Activated T-helper 17 cell treated with anti-CD3 and anti-CD28 coated beads, Interleukin-2, amount 50 U/mL, for 72 hours (primary cell): ENCODE data around the gene TSPEAR. TPM values are rescaled to one million over a fixed set of nuclear protein-coding genes. Genes with fewer than 3 reads are reported as not detected.
"Not testable (repeated sequence)": the region's sequence is repeated elsewhere in the genome, so short reads cannot be mapped to it uniquely, and the experiment has no call there.

Experiments used
- ATAC-seq: fragments of 150-1000 bp; cut with Tn5 transposase; replicated peaks from 2 replicates; pipeline ENCODE4 v1.10.0; 2021; ENCODE audit warnings: mild to moderate bottlenecking, moderate library complexity
- H3K27ac Mint-ChIP-seq: one replicate; pipeline ENCODE4 v1.8.0; 2022; ENCODE audit warnings: mixed read lengths
- H3K27me3 Mint-ChIP-seq: one replicate; pipeline ENCODE4 v1.8.0; 2022; ENCODE audit warnings: mixed read lengths
- H3K36me3 Mint-ChIP-seq: one replicate; pipeline ENCODE4 v1.8.0; 2022; ENCODE audit warnings: low read depth, mild to moderate bottlenecking, mixed read lengths
- H3K4me1 Mint-ChIP-seq: one replicate; pipeline ENCODE4 v1.8.0; 2022; ENCODE audit warnings: mixed read lengths
- H3K4me3 Mint-ChIP-seq: one replicate; pipeline ENCODE4 v1.8.0; 2022; ENCODE audit warnings: mild to moderate bottlenecking, mixed read lengths
- H3K9me3 Mint-ChIP-seq: one replicate; pipeline ENCODE4 v1.8.0; 2022; ENCODE audit warnings: mixed read lengths
- total RNA-seq, 2 donors: library from RNA; stranded (reverse); gene quantifications; one replicate each; pipeline ENCODE4 v1.2.3, GENCODE V29; 2022

Gene TSPEAR
- total RNA-seq, 2 donors from 2014 or later, result 0.08 TPM; not detected in 1

DNA sequence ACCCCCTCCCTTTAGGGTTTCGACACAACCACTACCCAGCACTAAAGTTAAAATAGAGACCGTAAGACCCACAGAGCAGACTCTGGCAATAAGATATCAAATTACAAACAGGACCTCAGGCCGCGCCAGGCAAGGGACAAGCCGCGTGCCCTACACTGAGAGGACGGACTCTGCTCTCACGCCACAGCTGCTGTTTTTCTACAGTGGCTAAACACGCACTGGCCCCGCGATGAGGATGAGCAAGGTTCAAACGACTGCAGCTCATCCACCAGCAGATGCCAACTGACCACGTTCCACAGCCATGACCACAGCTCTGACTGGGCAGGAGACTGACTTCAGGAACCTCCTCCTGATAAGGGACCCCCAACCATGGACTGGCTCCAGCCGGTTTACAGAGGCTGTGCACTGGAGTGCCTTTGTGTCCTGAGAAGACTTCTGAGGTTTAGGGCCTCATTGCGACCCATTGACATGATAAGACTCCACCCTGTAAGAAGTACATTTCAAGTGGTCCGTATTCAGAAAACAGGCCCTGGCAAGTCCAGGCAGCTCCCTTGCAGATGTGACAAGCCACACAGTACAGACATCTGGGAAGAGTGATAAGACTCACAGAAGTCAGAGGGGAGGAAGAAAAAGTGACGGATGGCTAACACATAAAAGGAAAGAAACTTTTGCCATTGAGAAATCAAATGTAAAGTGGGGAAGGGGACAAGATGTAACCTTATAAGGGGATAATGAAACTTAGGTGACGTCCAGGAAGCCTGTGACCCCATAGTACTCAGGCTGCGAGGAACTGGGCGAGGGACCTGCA lies 117.6 kb downstream of the TSPEAR start:
- ATAC-seq, result no peak
- H3K4me3 Mint-ChIP-seq, result no peak overlapping the region
- H3K36me3 Mint-ChIP-seq, result no peaks in the 10 kb centered on the region

DNA sequence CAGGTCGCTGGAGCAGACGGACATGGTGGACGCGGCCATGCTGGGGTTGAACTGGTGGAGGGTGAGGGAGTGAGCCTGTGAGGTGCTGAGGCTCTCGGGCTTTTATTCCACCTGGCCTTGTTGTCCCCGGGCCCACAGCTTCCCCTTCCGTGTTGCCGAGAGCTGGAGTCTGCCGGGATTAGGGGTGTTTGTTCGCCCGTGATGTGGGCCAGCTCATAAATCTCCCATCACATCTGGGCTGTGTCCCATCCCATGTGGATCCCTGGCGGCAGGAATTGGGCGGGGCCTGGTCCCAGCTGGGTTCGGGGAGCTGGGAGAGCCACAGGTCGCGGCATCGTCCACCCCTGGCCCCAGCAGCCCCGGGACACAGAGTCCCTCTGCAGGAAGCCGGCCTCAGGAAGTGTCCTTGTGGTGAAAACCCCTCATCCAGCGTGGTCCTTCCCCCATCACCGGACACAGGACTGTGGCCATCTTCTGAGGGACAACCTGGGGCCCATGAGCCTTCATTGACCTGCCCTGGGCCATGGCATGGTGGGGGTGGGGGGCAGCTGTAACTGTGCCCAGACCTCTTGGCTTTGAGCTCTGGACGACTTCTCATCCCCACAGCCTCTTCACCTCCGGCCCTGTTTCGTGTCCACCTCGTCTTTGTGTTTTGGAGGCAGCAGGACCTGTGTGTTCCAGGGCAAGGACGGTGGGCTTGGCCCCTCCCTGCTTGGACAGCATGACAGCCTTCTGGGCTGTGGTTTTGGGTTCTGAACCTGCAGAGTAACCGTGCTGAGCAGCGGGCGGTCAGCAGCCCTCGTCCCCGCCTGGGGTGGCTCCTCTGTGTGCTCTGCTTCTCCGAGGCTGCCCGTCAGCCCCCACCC lies 118.7 kb downstream of the TSPEAR start, which contains the start of gene KRTAP10-6:
TSS of gene KRTAP10-6 (minus strand) at position 60 of the 866 bp plus-strand sequence. CDS start at position 39, 21 bp downstream.
- H3K4me1 Mint-ChIP-seq, result no peaks in the 10 kb centered on the region
- peaks cover 3% of the 10 kb centered on the region for H3K27me3 Mint-ChIP-seq
- no peak within 1 kb of the TSS for H3K27ac Mint-ChIP-seq
- H3K9me3 Mint-ChIP-seq, result no peaks in the 10 kb centered on the region
- H3K36me3 Mint-ChIP-seq, result no peaks in the 10 kb centered on the region
- ATAC-seq, result no peak
- H3K4me3 Mint-ChIP-seq, result no peak within 1 kb of the TSS

More for the DNA sequence above, 117.6 kb downstream of the TSPEAR start:
- Mint-ChIP-seq H3K27ac (no peak overlapping the region), H3K9me3 (peaks cover 4% of the 10 kb centered on the region), H3K27me3 (peaks cover 7% of the 10 kb centered on the region), H3K4me1 (no peaks in the 10 kb centered on the region)

DNA sequence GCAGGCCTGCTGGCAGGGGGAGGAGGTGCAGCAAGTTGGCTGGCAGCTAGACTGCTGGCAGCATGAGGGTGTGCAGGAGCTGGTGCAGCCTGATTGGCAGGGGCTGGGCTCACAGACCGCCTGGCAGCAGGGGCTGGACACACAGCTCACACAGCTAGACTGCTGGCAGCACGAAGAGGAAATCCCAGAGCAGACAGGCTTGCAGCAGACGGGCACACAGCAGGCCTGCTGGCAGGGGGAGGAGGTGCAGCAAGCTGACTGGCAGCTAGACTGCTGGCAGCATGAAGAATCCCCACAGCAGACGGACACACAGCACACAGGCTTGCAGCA lies 119.6 kb downstream of the TSPEAR start:
- H3K36me3 Mint-ChIP-seq, H3K27me3 Mint-ChIP-seq, H3K27ac Mint-ChIP-seq, H3K4me1 Mint-ChIP-seq, H3K4me3 Mint-ChIP-seq, H3K9me3 Mint-ChIP-seq, ATAC-seq: not testable (repeated sequence)

GRCh38 chr21:44590897-44591800 lies 120.2 kb downstream of the TSPEAR start:
- not testable (repeated sequence) for H3K36me3 Mint-ChIP-seq, H3K4me1 Mint-ChIP-seq, H3K27ac Mint-ChIP-seq, H3K9me3 Mint-ChIP-seq, ATAC-seq, H3K4me3 Mint-ChIP-seq
- peaks cover 14% of the 10 kb centered on the region for H3K27me3 Mint-ChIP-seq

- Mint-ChIP-seq H3K4me3 (no peak overlapping the region), H3K27ac (no peak overlapping the region), H3K4me1 (no peaks in the 10 kb centered on the region), H3K36me3 (no peaks in the 10 kb centered on the region), H3K9me3 (no peaks in the 10 kb centered on the region), H3K27me3 (peaks cover 17% of the 10 kb centered on the region)
- no peak for ATAC-seq
Measured at GRCh38 chr21:44590311-44590721, 121.1 kb downstream of the TSPEAR start.

DNA sequence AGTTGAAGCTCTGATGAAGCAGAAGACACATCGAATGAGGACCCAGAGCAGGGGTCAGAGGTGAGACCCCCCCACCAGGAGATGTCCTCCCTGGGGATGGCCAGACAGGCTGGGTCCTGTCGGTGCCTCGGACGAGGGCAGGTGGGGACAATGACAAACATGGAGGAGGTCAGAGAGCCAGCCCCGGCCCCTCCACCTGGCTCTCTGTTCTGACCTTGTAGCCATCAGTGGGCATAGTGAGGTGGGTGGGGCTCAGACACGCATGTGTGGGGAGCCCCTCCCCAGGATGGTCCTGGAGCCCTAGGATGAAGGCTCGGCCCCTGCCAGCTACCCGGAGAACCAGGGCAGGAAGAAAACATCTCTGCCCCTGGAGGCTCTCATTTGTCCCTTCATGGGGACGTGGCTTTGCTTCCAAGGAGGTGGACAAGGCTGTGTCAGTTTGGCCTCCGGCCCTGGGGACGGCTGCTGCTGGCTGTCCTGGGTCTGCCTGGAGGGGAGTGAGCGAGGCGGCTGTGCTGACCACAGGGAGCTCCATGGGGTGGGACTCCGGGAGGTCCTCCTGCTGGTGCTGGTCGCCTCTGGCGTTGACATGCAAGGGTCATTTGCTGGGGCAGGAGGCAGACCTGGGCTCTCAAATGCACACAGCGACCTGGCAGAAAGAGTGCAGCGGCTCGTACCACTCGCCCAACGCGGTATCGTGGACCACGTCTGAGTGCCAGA lies 121.6 kb downstream of the TSPEAR start:
- Mint-ChIP-seq H3K4me1 (no peaks in the 10 kb centered on the region), H3K9me3 (no peaks in the 10 kb centered on the region), H3K27me3 (peaks cover 19% of the 10 kb centered on the region), H3K4me3 (no peak overlapping the region), H3K27ac (no peak overlapping the region), H3K36me3 (no peaks in the 10 kb centered on the region)
- no peak for ATAC-seq

DNA sequence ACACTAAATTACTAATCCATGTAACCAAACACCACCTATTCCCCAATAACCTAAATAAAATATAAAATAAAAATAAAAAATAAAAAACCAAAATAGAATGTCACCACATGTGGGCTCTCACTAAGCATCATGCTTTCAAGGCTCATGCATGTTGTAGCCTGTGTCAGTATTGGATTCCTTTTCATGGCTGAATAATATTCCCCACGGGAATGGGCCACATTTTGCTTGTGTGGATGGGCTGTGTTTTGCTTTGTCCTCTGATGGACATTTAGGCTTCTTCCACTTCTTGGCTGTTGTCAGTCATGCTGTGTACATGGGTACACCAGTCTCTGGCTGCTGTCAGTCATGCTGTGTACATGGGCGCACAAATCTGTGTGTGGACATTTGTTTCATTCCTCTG lies 122.3 kb downstream of the TSPEAR start:
- Mint-ChIP-seq H3K4me1 (no peaks in the 10 kb centered on the region), H3K9me3 (no peaks in the 10 kb centered on the region), H3K4me3 (no peak overlapping the region), H3K36me3 (no peaks in the 10 kb centered on the region), H3K27me3 (peaks cover 19% of the 10 kb centered on the region), H3K27ac (no peak overlapping the region)
- no peak for ATAC-seq

- Mint-ChIP-seq H3K36me3 (no peaks in the 10 kb centered on the region), H3K9me3 (peaks cover 9% of the 10 kb centered on the region), H3K4me3 (no peak overlapping the region), H3K27me3 (peaks cover 19% of the 10 kb centered on the region), H3K4me1 (no peaks in the 10 kb centered on the region), H3K27ac (no peak overlapping the region)
- no peak for ATAC-seq
Measured at GRCh38 chr21:44585892-44586291, 125.5 kb downstream of the TSPEAR start.

GRCh38 chr21:44583800-44584147 lies 127.6 kb downstream of the TSPEAR start:
- Mint-ChIP-seq H3K27me3 (peaks cover 16% of the 10 kb centered on the region), H3K4me3 (no peak overlapping the region), H3K9me3 (peaks cover 10% of the 10 kb centered on the region), H3K4me1 (no peaks in the 10 kb centered on the region), H3K36me3 (no peaks in the 10 kb centered on the region), H3K27ac (no peak overlapping the region)
- peak; percentile 100 for ATAC-seq

- no peak overlapping the region for H3K27ac Mint-ChIP-seq
- peaks cover 16% of the 10 kb centered on the region for H3K27me3 Mint-ChIP-seq
- no peaks in the 10 kb centered on the region for H3K4me1 Mint-ChIP-seq
- peaks cover 10% of the 10 kb centered on the region for H3K9me3 Mint-ChIP-seq
- H3K4me3 Mint-ChIP-seq, result no peak overlapping the region
- H3K36me3 Mint-ChIP-seq, result no peaks in the 10 kb centered on the region
- ATAC-seq, result peak; percentile 4
Measured at GRCh38 chr21:44583089-44583799, 128.1 kb downstream of the TSPEAR start.

DNA sequence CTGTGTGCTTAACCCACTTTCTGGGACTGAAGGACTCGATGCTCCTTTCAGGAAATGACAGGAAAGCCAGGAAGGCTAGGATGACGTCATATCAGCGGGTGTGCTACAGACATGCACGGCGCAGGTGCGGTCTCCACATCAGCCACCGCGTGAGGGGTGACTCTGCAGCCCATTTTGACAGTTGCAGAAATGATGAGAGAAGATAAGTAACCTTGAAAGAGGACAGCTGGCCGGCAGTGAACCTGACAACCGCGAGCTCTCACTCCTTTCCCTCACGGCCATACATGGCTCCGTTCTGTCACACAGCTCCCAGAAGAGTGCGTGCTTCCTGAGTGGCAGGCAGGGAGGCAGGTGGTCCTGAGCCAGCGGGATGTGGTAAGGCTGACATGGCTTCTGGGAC lies 129.3 kb downstream of the TSPEAR start:
- Mint-ChIP-seq H3K4me3 (no peak overlapping the region), H3K4me1 (no peaks in the 10 kb centered on the region), H3K36me3 (no peaks in the 10 kb centered on the region), H3K9me3 (peaks cover 14% of the 10 kb centered on the region), H3K27me3 (peaks cover 12% of the 10 kb centered on the region), H3K27ac (no peak overlapping the region)
- no peak for ATAC-seq

GRCh38 chr21:44581158-44581557 lies 130.2 kb downstream of the TSPEAR start:
- ATAC-seq, result no peak
- Mint-ChIP-seq H3K27ac (no peak overlapping the region), H3K4me3 (no peak overlapping the region), H3K4me1 (no peaks in the 10 kb centered on the region), H3K9me3 (peaks cover 17% of the 10 kb centered on the region), H3K27me3 (peaks cover 5% of the 10 kb centered on the region), H3K36me3 (no peaks in the 10 kb centered on the region)

GRCh38 chr21:44580231-44580821 lies 131.0 kb downstream of the TSPEAR start, which contains the start of gene KRTAP10-5:
TSS of gene KRTAP10-5 (minus strand) at chr21:44580604. CDS start at chr21:44580578, 26 bp downstream.
- not testable (repeated sequence) for ATAC-seq, H3K4me1 Mint-ChIP-seq, H3K4me3 Mint-ChIP-seq, H3K27ac Mint-ChIP-seq, H3K36me3 Mint-ChIP-seq, H3K27me3 Mint-ChIP-seq
- peaks cover 17% of the 10 kb centered on the region for H3K9me3 Mint-ChIP-seq
